ENCODE measurements around the gene OR6B1. TPM values are rescaled to one million over a fixed set of nuclear protein-coding genes. Genes with fewer than 3 reads are reported as not detected.

Gene OR6B1
- total RNA-seq, 1 experiment from 2014 or later = not detected

GRCh38 chr7:144037414-144038035, 37.4 kb downstream of the OR6B1 start (continued):
- TF ChIP-seq FOXP4 (CRISPR knock-in tag; IDR thresholded peaks at IDR 0.05) = no peak
- TF ChIP-seq ZNF423 (CRISPR knock-in tag; IDR thresholded peaks at IDR 0.05) = no peak

GRCh38 chr7:144038887-144039286, 38.8 kb downstream of the OR6B1 start:
- POLR2A ChIA-PET = no interaction called here
- Mint-ChIP-seq H3K4me1 (no peaks in the 10 kb centered on the region; the same call in 1 of the 2 replicates), H3K27me3 (ENCODE audit: low read depth) (no peaks in the 10 kb centered on the region), H3K9me3 (no peaks in the 10 kb centered on the region), H3K4me3 (no peak overlapping the region), H3K36me3 (no peaks in the 10 kb centered on the region), H3K27ac (no peak overlapping the region)
- no peak for TF ChIP-seq AFF4 (CRISPR knock-in tag; IDR thresholded peaks at IDR 0.05; ENCODE audit: borderline replicate concordance)
- no peak for TF ChIP-seq ZNF671 (CRISPR knock-in tag; IDR thresholded peaks at IDR 0.05)
- no peak for TF ChIP-seq FOXK1 (CRISPR knock-in tag; IDR thresholded peaks at IDR 0.05)
- TF ChIP-seq CREM (CRISPR knock-in tag; IDR thresholded peaks at IDR 0.05) = no peak
- no peak for TF ChIP-seq ZMAT4 (CRISPR knock-in tag; IDR thresholded peaks at IDR 0.05)
- TF ChIP-seq TEAD4 (CRISPR knock-in tag; IDR thresholded peaks at IDR 0.05) = no peak
- no peak for TF ChIP-seq E2F1 (CRISPR knock-in tag; IDR thresholded peaks at IDR 0.05)
- CTCF ChIA-PET = interaction anchor here (1.6 kb wide), 1 partner anchor 25 kb away, joined by 4 read pairs; no protein-coding TSS in a partner anchor
- no peak for DNase-seq (ENCODE audit: low spot score)
- no peak for ATAC-seq

GRCh38 chr7:144048648-144049047, 48.5 kb downstream of the OR6B1 start, which contains the start of gene OR2A5:
OR2A5 (plus strand) TSS chr7:144048948; CDS start chr7:144050402, 1,454 bp downstream.
- no peaks in the 10 kb centered on the region for H3K4me1 Mint-ChIP-seq
- H3K9me3 Mint-ChIP-seq = peaks cover 6% of the 10 kb centered on the region
- no peaks in the 10 kb centered on the region for H3K27me3 Mint-ChIP-seq (ENCODE audit: low read depth)
- H3K36me3 Mint-ChIP-seq = no peaks in the 10 kb centered on the region
- POLR2A ChIA-PET = interaction anchor here (0.8 kb wide), 1 partner anchor 26 kb away, joined by 3 read pairs; no protein-coding TSS in a partner anchor
- TF ChIP-seq MYBL2 (CRISPR knock-in tag; IDR thresholded peaks at IDR 0.05) (no peak), ZNF138 (CRISPR knock-in tag; conservative IDR thresholded peaks at IDR 0.05) (no peak), NFYB (CRISPR knock-in tag; conservative IDR thresholded peaks at IDR 0.05; ENCODE audit: low read depth) (no peak), FOXK1 (CRISPR knock-in tag; IDR thresholded peaks at IDR 0.05) (no peak), CTCF (IDR thresholded peaks at IDR 0.05) (no peak), HMGA2 (CRISPR knock-in tag; IDR thresholded peaks at IDR 0.05) (no peak), EMX1 (CRISPR knock-in tag; IDR thresholded peaks at IDR 0.05) (no peak), ZNF317 (CRISPR knock-in tag; IDR thresholded peaks at IDR 0.05; ENCODE audit: borderline replicate concordance, low read depth) (no peak), ZNF232 (CRISPR knock-in tag; IDR thresholded peaks at IDR 0.05) (no peak)
- DNase-seq (ENCODE audit: low spot score) (no peak), ATAC-seq (no peak)
- H3K27ac Mint-ChIP-seq = no peak within 1 kb of the TSS
- CTCF ChIA-PET = interaction anchor here (2.1 kb wide), 1 partner anchor 15 kb away, joined by 8 read pairs; no protein-coding TSS in a partner anchor
- H3K4me3 Mint-ChIP-seq = no peak within 1 kb of the TSS

Measured in WTC11 (cell line).